Astrocyte (in vitro differentiated cells and primary cell): Measurements from ENCODE around the gene DLX6. TPM values are rescaled to one million over a fixed set of nuclear protein-coding genes. Genes with fewer than 3 reads are reported as not detected.

Source experiments
- DNase-seq: peaks from one replicate; pipeline ENCODE4 v3.0.0-alpha.2; 2010; ENCODE audit warnings: low read depth
- FAIRE-seq: peaks from 2 replicates; lab custom pipeline; 2011; peaks lifted over from hg19 to GRCh38; lab: Jason Lieb, UNC
- H2AFZ ChIP-seq: 2 replicates; pipeline ENCODE4 v1.6.0; 2012; ENCODE audit warnings: low read depth, low read length, inconsistent platforms
- H3K27ac ChIP-seq: 2 replicates; pipeline ENCODE4 v1.5.1; 2011; ENCODE audit warnings: low read depth, low read length, inconsistent platforms
- H3K27me3 ChIP-seq: 2 replicates; pipeline ENCODE4 v1.6.0; 2011; ENCODE audit warnings: low read length, inconsistent platforms; ENCODE audit not compliant: insufficient read depth
- H3K36me3 ChIP-seq: 2 replicates; pipeline ENCODE4 v1.5.1; 2011; ENCODE audit warnings: low read length, inconsistent platforms; ENCODE audit not compliant: insufficient read depth
- H3K4me1 ChIP-seq: 2 replicates; pipeline ENCODE4 v1.5.1; 2011; ENCODE audit warnings: low read length, inconsistent platforms; ENCODE audit not compliant: insufficient read depth
- H3K4me2 ChIP-seq: 2 replicates; pipeline ENCODE4 v1.6.0; 2012; ENCODE audit warnings: low read length, inconsistent platforms
- H3K4me3 ChIP-seq: 2 replicates; pipeline ENCODE4 v1.5.1; 2011; ENCODE audit warnings: low read depth, mild to moderate bottlenecking, low read length, inconsistent platforms; ENCODE audit not compliant: insufficient read depth
- H3K79me2 ChIP-seq: 2 replicates; pipeline ENCODE4 v1.6.0; 2012; ENCODE audit warnings: mild to moderate bottlenecking, low read length, inconsistent platforms; ENCODE audit not compliant: insufficient read depth
- H3K9ac ChIP-seq: 2 replicates; pipeline ENCODE4 v1.6.0; 2012; ENCODE audit warnings: mild to moderate bottlenecking, low read length, inconsistent platforms
- H3K9me3 ChIP-seq: 2 replicates; pipeline ENCODE4 v1.5.1; 2012; ENCODE audit warnings: low read depth, mild to moderate bottlenecking, low read length, inconsistent platforms; ENCODE audit not compliant: insufficient read depth
- H4K20me1 ChIP-seq: 2 replicates; pipeline ENCODE4 v1.6.0; 2012; ENCODE audit warnings: low read length, inconsistent platforms; ENCODE audit not compliant: insufficient read depth
- H3K27ac Mint-ChIP-seq: one replicate; pipeline ENCODE4 v1.8.0; 2021; ENCODE audit warnings: mild to moderate bottlenecking, mixed read lengths; ENCODE audit not compliant: unreplicated experiment
- H3K27me3 Mint-ChIP-seq: one replicate; pipeline ENCODE4 v1.8.0; 2021; ENCODE audit warnings: low read depth, mixed read lengths; ENCODE audit not compliant: unreplicated experiment
- H3K36me3 Mint-ChIP-seq: one replicate; pipeline ENCODE4 v1.8.0; 2021; ENCODE audit warnings: low read depth, mixed read lengths; ENCODE audit not compliant: unreplicated experiment
- H3K4me1 Mint-ChIP-seq: one replicate; pipeline ENCODE4 v1.8.0; 2021; ENCODE audit warnings: low read depth, mixed read lengths; ENCODE audit not compliant: unreplicated experiment
- H3K4me3 Mint-ChIP-seq: one replicate; pipeline ENCODE4 v1.8.0; 2021; ENCODE audit warnings: mild to moderate bottlenecking, moderate library complexity, mixed read lengths; ENCODE audit not compliant: unreplicated experiment
- H3K9me3 Mint-ChIP-seq: one replicate; pipeline ENCODE4 v1.8.0; 2021; ENCODE audit warnings: mild to moderate bottlenecking, mixed read lengths; ENCODE audit not compliant: unreplicated experiment
- CTCF ChIP-seq: IDR thresholded peaks from 2 replicates; pipeline ENCODE4 v1.5.1; 2011; ENCODE audit warnings: low read depth, mild to moderate bottlenecking, inconsistent platforms, low read length, moderate library complexity; ENCODE audit not compliant: insufficient read depth
- EZH2 ChIP-seq: IDR thresholded peaks from 2 replicates; pipeline ENCODE4 v1.6.1; 2012; ENCODE audit warnings: mild to moderate bottlenecking, low read length, inconsistent platforms; ENCODE audit not compliant: insufficient read depth
- total RNA-seq: library from RNA; stranded (reverse); gene quantifications from 2 replicates; pipeline ENCODE4 v1.2.1, GENCODE V29; 2021

The DLX6 gene
- total RNA-seq, 1 donor from 2014 or later, result 0.25 TPM

DNA sequence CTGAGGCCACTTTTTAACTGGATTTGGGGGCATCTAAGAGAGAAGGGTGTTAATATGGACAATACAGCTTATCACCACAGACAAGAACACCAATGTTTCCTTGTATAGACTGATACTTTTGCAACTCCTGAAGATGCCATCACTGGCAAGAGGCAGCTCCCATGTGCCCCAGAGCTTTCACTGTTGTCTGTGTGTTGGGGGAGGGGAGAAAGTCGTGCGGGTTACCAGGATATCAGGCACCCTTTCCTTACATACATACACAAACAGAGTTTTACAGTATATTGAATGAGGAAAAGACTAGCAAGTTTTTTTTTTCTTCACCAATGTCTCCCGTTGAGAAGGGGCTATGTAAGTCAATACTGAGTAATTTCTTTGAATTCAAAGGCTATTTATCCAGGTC is 4.1 kb upstream of the DLX6 start:
- Histone ChIP-seq H2AFZ (no peak overlapping the region), H3K27me3 (peaks cover 91% of the 10 kb centered on the region), H3K4me3 (no peak overlapping the region), H3K36me3 (no peaks in the 10 kb centered on the region), H3K79me2 (no peaks in the 10 kb centered on the region), H3K4me2 (no peak overlapping the region), H3K27ac (no peak overlapping the region), H3K9me3 (peaks cover 13% of the 10 kb centered on the region), H3K4me1 (no peaks in the 10 kb centered on the region), H4K20me1 (no peaks in the 10 kb centered on the region), H3K9ac (no peak overlapping the region)
- no peak overlapping the region for H3K4me3 Mint-ChIP-seq
- peaks cover 6% of the 10 kb centered on the region for H3K36me3 Mint-ChIP-seq
- peaks cover 27% of the 10 kb centered on the region for H3K9me3 Mint-ChIP-seq
- FAIRE-seq, result no peak
- H3K27me3 Mint-ChIP-seq, result peaks cover 92% of the 10 kb centered on the region
- no peak for TF ChIP-seq EZH2
- no peak for TF ChIP-seq CTCF
- peaks cover 1% of the 10 kb centered on the region for H3K4me1 Mint-ChIP-seq
- DNase-seq, result no peak
- H3K27ac Mint-ChIP-seq, result peak overlapping the region; percentile 72

DNA sequence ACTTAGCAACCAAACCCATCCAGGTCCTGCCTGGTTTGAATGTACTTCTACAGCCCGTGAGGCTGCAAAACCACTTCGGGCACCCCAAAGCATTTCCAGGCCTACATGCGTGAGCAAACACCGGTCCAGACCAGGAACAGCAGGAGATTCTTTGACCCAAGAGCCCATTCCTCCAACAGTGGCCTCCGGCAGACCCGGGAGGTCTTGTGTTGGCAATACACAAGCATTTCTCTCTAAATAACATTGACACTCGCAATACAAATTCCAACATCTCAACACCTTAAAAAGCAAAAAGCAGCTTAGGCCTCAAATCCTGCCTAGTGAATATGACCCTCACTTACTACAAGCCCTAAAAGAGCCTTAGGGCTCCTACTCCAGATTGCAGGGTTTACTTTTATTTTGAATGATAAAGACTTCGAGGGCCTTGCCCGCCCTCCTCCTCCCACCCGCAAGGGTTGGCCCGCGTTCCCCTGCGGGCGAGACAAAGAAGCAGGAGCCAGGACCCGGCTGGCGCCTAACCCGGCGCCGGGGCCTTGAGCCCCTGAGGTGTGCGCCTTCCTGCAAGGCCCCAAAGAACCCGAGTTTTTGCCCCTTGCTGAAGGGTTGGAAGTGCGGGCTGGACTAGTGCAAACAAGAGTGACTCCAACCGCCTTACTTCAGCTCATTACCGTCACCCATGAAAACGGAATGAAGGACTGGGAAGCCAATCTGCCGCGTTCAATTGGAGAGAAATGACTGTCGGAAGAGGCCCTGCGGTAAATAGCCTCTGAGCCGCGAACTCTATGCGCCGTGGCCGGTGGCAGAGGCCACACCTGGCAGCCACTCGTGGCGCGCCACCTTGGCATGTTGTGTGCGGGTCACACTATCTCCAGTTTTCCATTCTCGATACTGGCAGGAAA is 3.4 kb upstream of the DLX6 start:
- no peak overlapping the region for H3K4me2 ChIP-seq
- no peak for DNase-seq
- no peak overlapping the region for H3K4me3 Mint-ChIP-seq
- H3K27ac Mint-ChIP-seq, result peak overlapping the region; percentile 72
- H2AFZ ChIP-seq, result no peak overlapping the region
- no peaks in the 10 kb centered on the region for H4K20me1 ChIP-seq
- peaks cover 89% of the 10 kb centered on the region for H3K27me3 ChIP-seq
- no peak overlapping the region for H3K27ac ChIP-seq
- no peaks in the 10 kb centered on the region for H3K4me1 ChIP-seq
- no peak for FAIRE-seq
- no peak overlapping the region for H3K4me3 ChIP-seq
- no peaks in the 10 kb centered on the region for H3K79me2 ChIP-seq
- peaks cover 13% of the 10 kb centered on the region for H3K9me3 ChIP-seq
- H3K27me3 Mint-ChIP-seq, result peaks cover 89% of the 10 kb centered on the region
- peaks cover 2% of the 10 kb centered on the region for H3K36me3 Mint-ChIP-seq
- TF ChIP-seq CTCF (no peak), EZH2 (no peak)
- H3K4me1 Mint-ChIP-seq, result peaks cover 1% of the 10 kb centered on the region
- no peak overlapping the region for H3K9ac ChIP-seq
- peaks cover 22% of the 10 kb centered on the region for H3K9me3 Mint-ChIP-seq
- no peaks in the 10 kb centered on the region for H3K36me3 ChIP-seq
